DOHH2 (cell line): ENCODE data around the gene LRRC51.
"Not testable (repeated sequence)": the region's sequence is repeated elsewhere in the genome, so short reads cannot be mapped to it uniquely, and the experiment has no call there.

ENCODE experiments used
- H3F3A ChIP-seq: fragments of 200-600 bp; sonication (generic), shearing (Covaris generic); 2 replicates; pipeline ENCODE4 v1.6.0; 2016; ENCODE audit warnings: antibody characterized with exemption, mild to moderate bottlenecking; ENCODE audit not compliant: control insufficient read depth, insufficient read depth
- H3K27ac ChIP-seq: fragments of 200-600 bp; sonication (generic); 2 replicates; pipeline ENCODE4 v1.5.1; 2014; ENCODE audit warnings: low read depth, mild to moderate bottlenecking, low read length, moderate library complexity
- H3K27me3 ChIP-seq: fragments of 200-600 bp; sonication (generic); 2 replicates; pipeline ENCODE4 v1.6.1; 2014; ENCODE audit warnings: mild to moderate bottlenecking, low read length, mixed read lengths; ENCODE audit not compliant: control insufficient read depth
- H3K36me3 ChIP-seq: fragments of 200-600 bp; sonication (generic); 2 replicates; pipeline ENCODE4 v1.6.1; 2014; ENCODE audit warnings: mild to moderate bottlenecking, low read length, moderate library complexity, mixed read lengths; ENCODE audit not compliant: control insufficient read depth
- H3K4me1 ChIP-seq: fragments of 200-600 bp; sonication (generic); 2 replicates; pipeline ENCODE4 v1.6.1; 2014; ENCODE audit warnings: mild to moderate bottlenecking, low read length, mixed read lengths; ENCODE audit not compliant: control insufficient read depth
- H3K4me2 ChIP-seq: fragments of 200-600 bp; sonication (generic); 2 replicates; pipeline ENCODE4 v1.6.0; 2014; ENCODE audit warnings: mild to moderate bottlenecking, low read length, moderate library complexity
- H3K4me3 ChIP-seq: fragments of 200-600 bp; sonication (generic); 2 replicates; pipeline ENCODE4 v1.5.1; 2014; ENCODE audit warnings: mild to moderate bottlenecking, low read length, mixed read lengths
- H3K79me2 ChIP-seq: fragments of 200-600 bp; sonication (generic); 2 replicates; pipeline ENCODE4 v1.6.1; 2014; ENCODE audit warnings: mild to moderate bottlenecking, low read length, mixed read lengths; ENCODE audit not compliant: control insufficient read depth
- H3K9me2 ChIP-seq: fragments of 200-600 bp; sonication (generic); replicated peaks from 2 replicates; pipeline ENCODE4 v1.6.1; 2014; ENCODE audit warnings: mild to moderate bottlenecking, low read length, mixed read lengths; ENCODE audit not compliant: control insufficient read depth
- H3K9me3 ChIP-seq: fragments of 200-600 bp; sonication (generic); 2 replicates; pipeline ENCODE4 v1.6.1; 2014; ENCODE audit warnings: antibody characterized with exemption, low read length, mixed read lengths; ENCODE audit not compliant: control insufficient read depth, insufficient read depth
- H4K20me1 ChIP-seq: fragments of 200-600 bp; sonication (generic); 2 replicates; pipeline ENCODE4 v1.6.0; 2014; ENCODE audit warnings: low read depth, mild to moderate bottlenecking, antibody characterized with exemption, low read length, moderate library complexity; ENCODE audit not compliant: control insufficient read depth, insufficient read depth
- EZH2phosphoT487 ChIP-seq: fragments of 200-600 bp; sonication (generic); IDR thresholded peaks from 2 replicates; pipeline ENCODE4 v1.6.1; 2017; ENCODE audit warnings: borderline replicate concordance, mild to moderate bottlenecking, antibody characterized with exemption, low read length, moderate library complexity, mixed read lengths
- TF ChIP-seq, protein P1 (sequence below): fragments of 200-600 bp; sonication (generic); IDR thresholded peaks from one replicate; pipeline ENCODE4 v1.5.1; 2014; ENCODE audit warnings: antibody characterized with exemption, mild to moderate bottlenecking, low read depth, low read length; ENCODE audit not compliant: poor library complexity, severe bottlenecking

Gene LRRC51

DNA sequence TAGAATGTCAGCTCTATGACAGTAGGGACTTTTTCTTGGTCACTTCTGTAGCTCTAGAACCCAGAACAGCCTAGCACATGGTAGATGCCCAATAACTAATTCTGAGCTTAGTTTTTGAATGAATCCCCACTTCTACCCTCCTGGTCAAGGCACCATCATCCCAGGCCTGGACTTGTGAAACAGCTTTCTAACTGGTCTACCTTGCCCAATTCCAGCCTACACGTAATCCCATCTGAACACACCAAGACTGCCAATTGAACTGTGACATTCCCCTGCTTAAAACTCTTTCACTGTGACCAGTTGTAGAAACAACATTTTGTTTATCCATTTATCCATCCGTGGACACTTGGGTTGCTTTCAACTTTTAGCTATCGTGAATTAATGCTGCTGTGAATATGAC, 48.7 kb downstream of the LRRC51 start:
- no peaks in the 10 kb centered on the region for H4K20me1 ChIP-seq
- no peaks in the 10 kb centered on the region for H3F3A ChIP-seq
- H3K27ac ChIP-seq: no peak overlapping the region
- H3K9me3 ChIP-seq: peaks cover 36% of the 10 kb centered on the region
- H3K4me2 ChIP-seq: no peak overlapping the region
- H3K4me1 ChIP-seq: no peaks in the 10 kb centered on the region
- TF ChIP-seq, protein P1, sequence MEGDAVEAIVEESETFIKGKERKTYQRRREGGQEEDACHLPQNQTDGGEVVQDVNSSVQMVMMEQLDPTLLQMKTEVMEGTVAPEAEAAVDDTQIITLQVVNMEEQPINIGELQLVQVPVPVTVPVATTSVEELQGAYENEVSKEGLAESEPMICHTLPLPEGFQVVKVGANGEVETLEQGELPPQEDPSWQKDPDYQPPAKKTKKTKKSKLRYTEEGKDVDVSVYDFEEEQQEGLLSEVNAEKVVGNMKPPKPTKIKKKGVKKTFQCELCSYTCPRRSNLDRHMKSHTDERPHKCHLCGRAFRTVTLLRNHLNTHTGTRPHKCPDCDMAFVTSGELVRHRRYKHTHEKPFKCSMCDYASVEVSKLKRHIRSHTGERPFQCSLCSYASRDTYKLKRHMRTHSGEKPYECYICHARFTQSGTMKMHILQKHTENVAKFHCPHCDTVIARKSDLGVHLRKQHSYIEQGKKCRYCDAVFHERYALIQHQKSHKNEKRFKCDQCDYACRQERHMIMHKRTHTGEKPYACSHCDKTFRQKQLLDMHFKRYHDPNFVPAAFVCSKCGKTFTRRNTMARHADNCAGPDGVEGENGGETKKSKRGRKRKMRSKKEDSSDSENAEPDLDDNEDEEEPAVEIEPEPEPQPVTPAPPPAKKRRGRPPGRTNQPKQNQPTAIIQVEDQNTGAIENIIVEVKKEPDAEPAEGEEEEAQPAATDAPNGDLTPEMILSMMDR: no peak
- no peak for TF ChIP-seq EZH2phosphoT487
- no peaks in the 10 kb centered on the region for H3K36me3 ChIP-seq
- no peaks in the 10 kb centered on the region for H3K79me2 ChIP-seq
- no peaks in the 10 kb centered on the region for H3K9me2 ChIP-seq
- H3K4me3 ChIP-seq: no peak overlapping the region
- peaks cover 9% of the 10 kb centered on the region for H3K27me3 ChIP-seq

DNA sequence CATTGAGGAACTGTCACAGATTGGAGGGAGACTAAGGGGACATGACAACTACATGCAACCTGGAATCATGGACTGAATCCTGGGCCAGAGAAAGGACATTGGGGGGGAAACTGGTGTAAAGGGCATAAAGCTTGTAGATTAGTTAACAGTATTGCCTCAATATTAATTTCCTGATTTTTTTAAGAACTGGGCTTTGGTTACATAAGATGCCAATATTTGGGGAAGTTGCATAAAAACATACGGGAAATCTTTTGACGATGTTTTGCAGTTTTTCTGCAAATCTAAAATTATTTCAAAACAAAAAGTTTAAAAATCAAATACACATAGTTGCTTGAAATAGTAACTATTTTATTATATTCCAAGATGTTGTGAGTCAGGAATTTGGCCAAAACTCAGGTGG, 52.0 kb downstream of the LRRC51 start:
- no peaks in the 10 kb centered on the region for H3F3A ChIP-seq
- H3K79me2 ChIP-seq: no peaks in the 10 kb centered on the region
- no peaks in the 10 kb centered on the region for H3K36me3 ChIP-seq
- H3K9me3 ChIP-seq: peaks cover 20% of the 10 kb centered on the region
- TF ChIP-seq EZH2phosphoT487: no peak
- TF ChIP-seq, protein P1: no peak
- H3K4me2 ChIP-seq: no peak overlapping the region
- H3K4me1 ChIP-seq: no peaks in the 10 kb centered on the region
- no peak overlapping the region for H3K27ac ChIP-seq
- no peaks in the 10 kb centered on the region for H4K20me1 ChIP-seq
- peaks cover 9% of the 10 kb centered on the region for H3K27me3 ChIP-seq
- H3K9me2 ChIP-seq: no peaks in the 10 kb centered on the region
- H3K4me3 ChIP-seq: no peak overlapping the region

DNA sequence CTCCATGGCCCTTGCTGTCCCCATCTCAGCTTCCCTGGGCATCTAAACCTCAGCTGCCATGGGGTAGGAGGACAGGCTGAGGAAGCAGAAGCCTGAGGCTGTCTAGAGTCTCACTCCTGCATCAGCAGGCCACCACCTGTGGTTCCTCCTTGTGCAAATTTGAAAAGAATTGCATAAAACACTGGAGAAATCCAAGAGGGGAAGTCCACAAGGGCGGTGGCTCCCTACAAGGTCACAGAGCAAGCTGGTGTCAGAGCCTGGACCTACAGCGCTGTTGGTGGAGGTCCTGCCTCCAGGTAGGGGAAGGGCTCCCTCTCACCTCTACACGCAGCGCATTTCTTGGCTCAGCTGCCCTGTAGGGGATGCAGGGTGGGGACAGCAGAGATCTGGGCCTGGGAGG, 54.8 kb downstream of the LRRC51 start, which contains the start of gene FOLR3:
Gene FOLR3, plus strand, starts transcription at position 253 of the 400 bp plus-strand sequence. CDS start 228 bp downstream, outside the sequence.
- H3K9me2 ChIP-seq, H3K4me2 ChIP-seq, H4K20me1 ChIP-seq, H3K27me3 ChIP-seq, H3K9me3 ChIP-seq, H3K79me2 ChIP-seq, H3K4me1 ChIP-seq, H3K36me3 ChIP-seq, H3K4me3 ChIP-seq, H3F3A ChIP-seq, H3K27ac ChIP-seq: not testable (repeated sequence)

DNA sequence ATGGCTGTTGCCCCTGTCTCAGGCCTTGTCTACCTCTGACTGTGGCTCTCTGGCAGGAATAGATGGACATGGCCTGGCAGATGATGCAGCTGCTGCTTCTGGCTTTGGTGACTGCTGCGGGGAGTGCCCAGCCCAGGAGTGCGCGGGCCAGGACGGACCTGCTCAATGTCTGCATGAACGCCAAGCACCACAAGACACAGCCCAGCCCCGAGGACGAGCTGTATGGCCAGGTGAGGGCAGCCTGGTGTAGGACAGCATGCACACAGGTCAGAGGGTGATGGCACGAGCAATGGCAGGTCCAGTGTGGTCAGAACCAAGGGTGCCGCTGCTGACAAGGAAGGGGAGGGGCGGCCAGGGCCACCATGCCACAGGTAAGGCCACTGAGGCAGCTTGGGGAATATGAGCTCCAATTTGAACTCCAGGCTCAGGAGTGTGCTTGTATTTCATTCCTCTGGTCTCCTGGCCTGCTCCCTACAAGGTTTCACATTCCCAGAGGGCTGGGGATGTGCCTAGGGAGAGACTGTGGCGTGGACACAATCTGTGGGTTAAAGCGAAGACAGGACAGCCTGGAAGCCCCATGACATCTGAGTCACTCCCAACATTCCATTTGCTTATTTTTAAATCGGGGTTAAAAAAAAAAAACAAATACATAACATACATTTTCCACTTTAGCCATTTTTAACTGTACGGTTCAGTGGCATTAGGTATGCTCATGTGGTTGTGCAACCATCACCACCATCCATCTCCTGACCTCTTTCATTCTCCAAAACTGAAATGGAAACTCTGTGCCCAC, 55.4 kb downstream of the LRRC51 start:
- H3K27ac ChIP-seq: no peak overlapping the region
- no peak overlapping the region for H3K4me3 ChIP-seq
- H3K9me3 ChIP-seq: no peaks in the 10 kb centered on the region

More for the DNA sequence above, 55.4 kb downstream of the LRRC51 start:
- no peaks in the 10 kb centered on the region for H3K36me3 ChIP-seq
- no peaks in the 10 kb centered on the region for H3K4me1 ChIP-seq
- H3K79me2 ChIP-seq: no peaks in the 10 kb centered on the region
- H3K9me2 ChIP-seq: no peaks in the 10 kb centered on the region
- H4K20me1 ChIP-seq: no peaks in the 10 kb centered on the region
- H3K4me2 ChIP-seq: no peak overlapping the region
- peaks cover 11% of the 10 kb centered on the region for H3K27me3 ChIP-seq
- H3F3A ChIP-seq: no peaks in the 10 kb centered on the region
- TF ChIP-seq, protein P1: no peak
- no peak for TF ChIP-seq EZH2phosphoT487
